ENCODE results near the gene RXRA. TPM values are rescaled to one million over a fixed set of nuclear protein-coding genes. Genes with fewer than 3 reads are reported as not detected.

RXRA gene
- total and polyA plus RNA-seq, 10 donors = 10.9 to 116 (median 81.0) TPM

- WGBS, 5 donors = 94 to 98% (median 95%) methylated on average over 17 to 21 of the region's 21 CpGs
- no peak overlapping the region for H3K27ac ChIP-seq
- no peaks in the 10 kb centered on the region for H3K27me3 ChIP-seq (replicated peaks in 1 of 7)
- peaks cover 0 to 98% (median 35%) of the 10 kb centered on the region in 6 donors for H3K36me3 ChIP-seq
- TF ChIP-seq POLR2A (IDR thresholded peaks at IDR 0.05) (no peak), POLR2AphosphoS5 (IDR thresholded peaks at IDR 0.05) (no peak)
- TF ChIP-seq, protein P1, sequence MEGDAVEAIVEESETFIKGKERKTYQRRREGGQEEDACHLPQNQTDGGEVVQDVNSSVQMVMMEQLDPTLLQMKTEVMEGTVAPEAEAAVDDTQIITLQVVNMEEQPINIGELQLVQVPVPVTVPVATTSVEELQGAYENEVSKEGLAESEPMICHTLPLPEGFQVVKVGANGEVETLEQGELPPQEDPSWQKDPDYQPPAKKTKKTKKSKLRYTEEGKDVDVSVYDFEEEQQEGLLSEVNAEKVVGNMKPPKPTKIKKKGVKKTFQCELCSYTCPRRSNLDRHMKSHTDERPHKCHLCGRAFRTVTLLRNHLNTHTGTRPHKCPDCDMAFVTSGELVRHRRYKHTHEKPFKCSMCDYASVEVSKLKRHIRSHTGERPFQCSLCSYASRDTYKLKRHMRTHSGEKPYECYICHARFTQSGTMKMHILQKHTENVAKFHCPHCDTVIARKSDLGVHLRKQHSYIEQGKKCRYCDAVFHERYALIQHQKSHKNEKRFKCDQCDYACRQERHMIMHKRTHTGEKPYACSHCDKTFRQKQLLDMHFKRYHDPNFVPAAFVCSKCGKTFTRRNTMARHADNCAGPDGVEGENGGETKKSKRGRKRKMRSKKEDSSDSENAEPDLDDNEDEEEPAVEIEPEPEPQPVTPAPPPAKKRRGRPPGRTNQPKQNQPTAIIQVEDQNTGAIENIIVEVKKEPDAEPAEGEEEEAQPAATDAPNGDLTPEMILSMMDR (IDR thresholded peaks at IDR 0.05 in 8 of 11, conservative IDR thresholded peaks at IDR 0.05 in 3 of 11) = no peak
- DNase-seq = no peak
- no peak overlapping the region for H3K4me3 ChIP-seq
- H3K4me1 ChIP-seq = peaks cover 0 to 46% (median 28%) of the 10 kb centered on the region in 6 donors
- intact Hi-C loops (cut with DNase I; ENCODE audit: low total_unique reads) = no loop called here
- H3K9me3 ChIP-seq = no peaks in the 10 kb centered on the region
Measured at GRCh38 chr9:134429481-134429880, 103.2 kb downstream of the RXRA start.

DNA sequence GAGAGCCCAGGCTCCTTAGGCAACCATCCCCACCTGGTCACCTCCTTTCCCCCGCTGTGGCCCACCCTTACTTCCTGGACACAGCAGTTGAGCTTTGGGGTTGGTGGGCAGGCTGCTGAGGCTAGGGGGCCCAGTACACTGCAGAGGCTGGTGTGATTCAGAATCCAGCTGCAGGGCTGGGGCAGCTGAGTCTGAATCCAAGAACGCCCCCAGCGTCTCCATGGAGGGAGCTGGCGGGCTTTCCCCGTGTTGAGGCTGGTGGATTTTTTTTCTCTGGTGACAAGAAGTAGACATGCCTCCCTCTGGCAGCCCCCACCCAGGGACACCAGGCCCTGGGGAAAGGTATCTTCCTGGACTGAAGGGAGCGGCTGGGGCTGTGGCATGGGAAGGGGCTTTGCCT lies 104.8 kb downstream of the RXRA start:
- no peaks in the 10 kb centered on the region for H3K9me3 ChIP-seq
- DNase-seq = no peak
- WGBS, 5 donors = 79 to 93% (median 88%) methylated on average over 6 of the region's 6 CpGs
- intact Hi-C loops (cut with DNase I; ENCODE audit: low total_unique reads) = no loop called here
- H3K27ac ChIP-seq = peak overlapping the region in 5 of 8 donors; percentile 39 to 88 (median 76)
- no peaks in the 10 kb centered on the region for H3K27me3 ChIP-seq (replicated peaks in 1 of 7)
- H3K4me1 ChIP-seq = peaks cover 10 to 58% (median 41%) of the 10 kb centered on the region in 6 donors
- H3K36me3 ChIP-seq = peaks cover 0 to 98% (median 42%) of the 10 kb centered on the region in 6 donors
- H3K4me3 ChIP-seq = no peak overlapping the region
- TF ChIP-seq POLR2AphosphoS5 (IDR thresholded peaks at IDR 0.05) = peak in 1 of 3 donors; percentile 5
- TF ChIP-seq, protein P1 (IDR thresholded peaks at IDR 0.05 in 8 of 11, conservative IDR thresholded peaks at IDR 0.05 in 3 of 11) = no peak

GRCh38 chr9:134431626-134432025 lies 105.4 kb downstream of the RXRA start:
- H3K4me1 ChIP-seq = peaks cover 10 to 63% (median 44%) of the 10 kb centered on the region in 6 donors
- WGBS, 5 donors = 68 to 100% (median 82%) methylated on average over 3 to 16 of the region's 16 CpGs
- peaks cover 0 to 98% (median 47%) of the 10 kb centered on the region in 6 donors for H3K36me3 ChIP-seq
- H3K9me3 ChIP-seq = no peaks in the 10 kb centered on the region
- H3K27ac ChIP-seq = peak overlapping the region in 5 of 8 donors; percentile 39 to 88 (median 76)
- H3K27me3 ChIP-seq (replicated peaks in 1 of 7) = no peaks in the 10 kb centered on the region
- intact Hi-C loops (cut with DNase I; ENCODE audit: low total_unique reads) = no loop called here
- TF ChIP-seq POLR2AphosphoS5 (IDR thresholded peaks at IDR 0.05) = no peak
- TF ChIP-seq POLR2A (IDR thresholded peaks at IDR 0.05) = no peak
- TF ChIP-seq, protein P1 (IDR thresholded peaks at IDR 0.05 in 8 of 11, conservative IDR thresholded peaks at IDR 0.05 in 3 of 11) = no peak
- DNase-seq = no peak
- no peak overlapping the region for H3K4me3 ChIP-seq

DNA sequence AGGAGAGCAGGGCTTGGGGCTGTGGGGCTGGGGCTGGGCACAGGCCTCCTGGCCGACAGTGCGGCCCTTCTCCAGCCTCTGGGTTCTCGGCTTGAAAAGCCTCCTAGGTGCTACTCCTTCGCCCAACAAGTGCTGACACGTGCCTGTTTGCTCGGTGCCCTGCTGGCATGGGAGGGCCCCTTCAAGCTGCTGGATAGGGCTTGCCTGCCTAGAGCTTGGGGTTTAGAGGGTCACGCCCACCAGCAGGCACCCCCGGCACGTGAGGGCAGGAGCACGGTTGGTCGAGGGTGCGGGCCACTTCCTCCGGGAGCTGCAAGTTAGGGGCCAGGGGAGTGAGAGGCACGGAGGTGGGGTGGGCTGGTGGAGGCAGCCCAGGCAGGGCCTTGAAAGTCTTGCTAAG lies 106.2 kb downstream of the RXRA start:
- no peak overlapping the region for H3K4me3 ChIP-seq
- intact Hi-C loops (cut with DNase I; ENCODE audit: low total_unique reads) = no loop called here
- peak overlapping the region in 5 of 8 donors; percentile 39 to 88 (median 76) for H3K27ac ChIP-seq
- no peak for DNase-seq
- H3K27me3 ChIP-seq (replicated peaks in 1 of 7) = no peaks in the 10 kb centered on the region
- H3K9me3 ChIP-seq = no peaks in the 10 kb centered on the region
- TF ChIP-seq POLR2AphosphoS5 (IDR thresholded peaks at IDR 0.05) (no peak), POLR2A (IDR thresholded peaks at IDR 0.05) (no peak)
- TF ChIP-seq, protein P1 (IDR thresholded peaks at IDR 0.05 in 8 of 11, conservative IDR thresholded peaks at IDR 0.05 in 3 of 11) = no peak
- peaks cover 0 to 98% (median 50%) of the 10 kb centered on the region in 6 donors for H3K36me3 ChIP-seq
- H3K4me1 ChIP-seq = peaks cover 10 to 72% (median 51%) of the 10 kb centered on the region in 6 donors
- WGBS, 5 donors = 60 to 82% (median 75%) methylated on average over 1 to 14 of the region's 14 CpGs

Data from spleen (tissue), 11 donors.